PC-3 (cell line): Measurements from ENCODE around the gene MN1. TPM values are rescaled to one million over a fixed set of nuclear protein-coding genes. Genes with fewer than 3 reads are reported as not detected.

Experiments used
- ATAC-seq: fragments of 200-7000 bp; cut with Tn5 transposase; 2 replicates; pipeline ENCODE4 v1.9.1; 2020; ENCODE audit warnings: mild to moderate bottlenecking, moderate library complexity
- BruUV-seq: library from RNA; stranded (reverse); fragments of 400-500 nt; replicated peaks from 2 replicates; lab custom pipeline; 2021; lab: Mats Ljungman, UMichigan
- CTCF ChIA-PET: fragments of 300-600 bp; sonication (Branson Sonifier 250); formaldehyde crosslinking; loops from one replicate; lab custom pipeline; 2022; ENCODE audit warnings: antibody characterized with exemption; lab: Charles Lee
- POLR2A ChIA-PET: fragments of 300-600 bp; sonication (Branson Sonifier 250); formaldehyde crosslinking; loops from one replicate; lab custom pipeline; 2022; ENCODE audit warnings: antibody characterized with exemption; ENCODE audit not compliant: unreplicated experiment; lab: Charles Lee
- DNase-seq: peaks from one replicate; pipeline ENCODE4 v3.0.0-alpha.2; 2015
- H2AFZ ChIP-seq: fragments of 300-600 bp; sonication (generic); 2 replicates; pipeline ENCODE4 v1.6.0; 2016; ENCODE audit warnings: antibody characterized with exemption, low read length
- H3F3A ChIP-seq: fragments of 300-600 bp; sonication (generic); one replicate; pipeline ENCODE4 v1.6.0; 2017; ENCODE audit warnings: antibody characterized with exemption, low read length, control low read depth, mild to moderate bottlenecking; ENCODE audit not compliant: unreplicated experiment
- H3K27ac ChIP-seq: fragments of 300-600 bp; sonication (generic); 2 replicates; pipeline ENCODE4 v1.5.1; 2016; ENCODE audit warnings: mild to moderate bottlenecking, low read length
- H3K27me3 ChIP-seq: fragments of 300-600 bp; sonication (generic); 2 replicates; pipeline ENCODE4 v1.6.1; 2016; ENCODE audit warnings: low read length, mixed read lengths
- H3K36me3 ChIP-seq: fragments of 300-600 bp; sonication (generic); 2 replicates; pipeline ENCODE4 v1.6.1; 2016; ENCODE audit warnings: low read depth, mixed run types, low read length, mixed read lengths
- H3K4me1 ChIP-seq: fragments of 300-600 bp; sonication (generic); 2 replicates; pipeline ENCODE4 v1.5.1; 2016; ENCODE audit warnings: low read length; ENCODE audit not compliant: insufficient read depth
- H3K4me2 ChIP-seq: fragments of 300-600 bp; sonication (generic); 2 replicates; pipeline ENCODE4 v1.6.0; 2016; ENCODE audit warnings: low read length
- H3K4me3 ChIP-seq: fragments of 300-600 bp; sonication (generic); 2 replicates; pipeline ENCODE4 v1.5.1; 2016; ENCODE audit warnings: mild to moderate bottlenecking, low read length, mixed read lengths
- H3K79me2 ChIP-seq: fragments of 300-600 bp; sonication (generic); 2 replicates; pipeline ENCODE4 v1.6.1; 2017; ENCODE audit warnings: low read length, mixed read lengths
- H3K9ac ChIP-seq: fragments of 300-600 bp; sonication (generic); 2 replicates; pipeline ENCODE4 v1.6.0; 2016; ENCODE audit warnings: mild to moderate bottlenecking, low read length
- H3K9me2 ChIP-seq: fragments of 300-600 bp; sonication (generic); replicated peaks from 2 replicates; pipeline ENCODE4 v1.6.1; 2016; ENCODE audit warnings: mixed run types, low read length, mixed read lengths
- H3K9me3 ChIP-seq: fragments of 300-600 bp; sonication (generic); 2 replicates; pipeline ENCODE4 v1.6.1; 2016; ENCODE audit warnings: low read length, mixed read lengths
- H4K20me1 ChIP-seq: fragments of 300-600 bp; sonication (generic); 2 replicates; pipeline ENCODE4 v1.6.1; 2016; ENCODE audit warnings: low read length, mixed read lengths
- EZH2 ChIP-seq: fragments of 300-600 bp; sonication (generic); IDR thresholded peaks from one replicate; pipeline ENCODE4 v1.6.1; 2017; ENCODE audit warnings: antibody characterized with exemption, mild to moderate bottlenecking, low read length; ENCODE audit not compliant: unreplicated experiment
- EZH2phosphoT487 ChIP-seq: fragments of 300-600 bp; sonication (generic); IDR thresholded peaks from 2 replicates; pipeline ENCODE4 v1.6.1; 2018; ENCODE audit warnings: mild to moderate bottlenecking, antibody characterized with exemption, low read length, borderline replicate concordance
- intact Hi-C: fragments of 100-400 bp; cut with micrococcal nuclease; formaldehyde crosslinking; loops from 2 replicates; pipeline ENCODE4 v1.9.0; 2023
- total RNA-seq: library from RNA; depleted of rRNA; stranded (reverse); fragments of >200 nt; gene quantifications from 2 replicates; pipeline ENCODE4 v1.2.3, GENCODE V29; 2014
- TF ChIP-seq, protein P1 (sequence below): fragments of 300-600 bp; sonication (generic); conservative IDR thresholded peaks from 2 replicates; pipeline ENCODE4 v1.5.1; 2017; ENCODE audit warnings: antibody characterized with exemption, low read depth, mild to moderate bottlenecking, low read length

The MN1 gene
- total RNA-seq, 1 experiment from 2014 or later = 2.7 TPM

DNA sequence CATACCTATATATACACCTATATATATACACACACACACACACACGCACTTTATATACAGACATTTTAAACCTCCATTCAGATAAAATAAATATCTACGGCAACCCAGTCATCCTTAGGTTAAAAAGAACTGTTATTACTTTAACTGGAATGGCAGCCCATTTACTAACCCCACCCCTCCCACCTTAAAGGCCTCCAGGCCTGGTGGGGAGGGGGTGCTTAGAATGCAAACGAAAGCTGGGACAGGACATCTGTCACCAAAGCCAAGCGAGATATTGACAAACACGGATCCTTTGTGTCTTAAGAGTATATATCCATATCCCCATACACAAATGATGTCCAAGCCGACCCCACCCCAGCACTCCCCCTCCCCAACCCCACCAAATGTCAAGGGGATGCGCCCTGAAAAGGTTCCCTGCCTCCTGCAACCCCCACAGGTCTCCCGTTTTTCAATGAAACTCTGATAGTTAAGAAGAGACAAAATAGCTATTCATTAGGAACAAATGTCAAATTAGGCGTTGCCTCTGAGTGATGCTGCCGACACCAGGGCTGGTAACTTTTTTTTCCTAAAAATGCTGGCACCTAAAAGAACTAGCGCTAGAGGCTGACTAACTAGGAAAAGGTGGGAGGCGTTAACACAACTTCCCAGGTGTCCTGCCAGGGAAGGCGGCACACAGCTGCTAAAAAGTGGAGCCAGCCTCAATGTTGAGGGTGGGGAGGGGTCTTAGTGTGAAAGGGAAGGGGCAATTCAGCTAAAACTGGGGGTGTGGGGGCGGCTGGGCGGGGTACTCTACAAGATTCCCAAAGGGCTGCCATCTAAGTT, 5.6 kb downstream of the MN1 start:
- Histone ChIP-seq H2AFZ (no peak overlapping the region), H3K9ac (no peak overlapping the region), H3F3A (no peaks in the 10 kb centered on the region), H3K9me3 (no peaks in the 10 kb centered on the region), H4K20me1 (no peaks in the 10 kb centered on the region), H3K79me2 (no peaks in the 10 kb centered on the region), H3K4me3 (no peak overlapping the region), H3K36me3 (no peaks in the 10 kb centered on the region), H3K9me2 (no peaks in the 10 kb centered on the region), H3K27ac (no peak overlapping the region), H3K4me1 (peaks cover 13% of the 10 kb centered on the region; the same call in 1 of the 2 replicates), H3K4me2 (no peak overlapping the region), H3K27me3 (peaks cover 17% of the 10 kb centered on the region)
- TF ChIP-seq EZH2 (no peak), EZH2phosphoT487 (no peak)
- TF ChIP-seq, protein P1, sequence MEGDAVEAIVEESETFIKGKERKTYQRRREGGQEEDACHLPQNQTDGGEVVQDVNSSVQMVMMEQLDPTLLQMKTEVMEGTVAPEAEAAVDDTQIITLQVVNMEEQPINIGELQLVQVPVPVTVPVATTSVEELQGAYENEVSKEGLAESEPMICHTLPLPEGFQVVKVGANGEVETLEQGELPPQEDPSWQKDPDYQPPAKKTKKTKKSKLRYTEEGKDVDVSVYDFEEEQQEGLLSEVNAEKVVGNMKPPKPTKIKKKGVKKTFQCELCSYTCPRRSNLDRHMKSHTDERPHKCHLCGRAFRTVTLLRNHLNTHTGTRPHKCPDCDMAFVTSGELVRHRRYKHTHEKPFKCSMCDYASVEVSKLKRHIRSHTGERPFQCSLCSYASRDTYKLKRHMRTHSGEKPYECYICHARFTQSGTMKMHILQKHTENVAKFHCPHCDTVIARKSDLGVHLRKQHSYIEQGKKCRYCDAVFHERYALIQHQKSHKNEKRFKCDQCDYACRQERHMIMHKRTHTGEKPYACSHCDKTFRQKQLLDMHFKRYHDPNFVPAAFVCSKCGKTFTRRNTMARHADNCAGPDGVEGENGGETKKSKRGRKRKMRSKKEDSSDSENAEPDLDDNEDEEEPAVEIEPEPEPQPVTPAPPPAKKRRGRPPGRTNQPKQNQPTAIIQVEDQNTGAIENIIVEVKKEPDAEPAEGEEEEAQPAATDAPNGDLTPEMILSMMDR = no peak
- no TSS peak for BruUV-seq
- DNase-seq (no peak), ATAC-seq (no peak)
- POLR2A ChIA-PET = no interaction called here
- intact Hi-C loops = no loop called here
- CTCF ChIA-PET = no interaction called here

DNA sequence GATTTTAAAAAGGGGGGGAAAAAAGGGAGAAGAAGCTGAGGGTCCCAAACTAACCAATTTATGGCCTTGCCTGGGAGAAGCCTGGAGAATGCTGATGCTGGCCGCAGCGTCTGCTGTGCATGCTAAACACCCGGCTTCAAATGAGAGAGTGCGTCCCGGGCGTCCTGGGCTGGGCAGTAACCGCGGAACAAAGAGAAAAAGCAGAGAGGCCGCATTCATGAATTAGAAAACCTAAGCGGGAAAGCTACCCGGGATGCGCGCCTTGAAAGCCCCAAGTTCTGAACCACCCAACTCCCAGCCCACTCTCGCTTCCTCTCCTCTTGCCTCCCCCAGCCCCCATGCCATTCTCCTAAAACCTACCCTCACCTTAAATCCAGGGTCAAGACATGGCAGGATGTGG, 6.5 kb downstream of the MN1 start:
- Histone ChIP-seq H3F3A (no peaks in the 10 kb centered on the region), H3K4me1 (peaks cover 11% of the 10 kb centered on the region; the same call in 1 of the 2 replicates), H3K27me3 (peaks cover 11% of the 10 kb centered on the region), H2AFZ (no peak overlapping the region), H3K4me3 (no peak overlapping the region), H3K9ac (no peak overlapping the region), H3K27ac (no peak overlapping the region), H3K79me2 (no peaks in the 10 kb centered on the region), H3K9me3 (no peaks in the 10 kb centered on the region), H4K20me1 (no peaks in the 10 kb centered on the region), H3K36me3 (no peaks in the 10 kb centered on the region), H3K9me2 (no peaks in the 10 kb centered on the region), H3K4me2 (no peak overlapping the region)
- no peak for ATAC-seq
- POLR2A ChIA-PET = interaction anchor here (0.6 kb wide), 1 partner anchor 15 kb away, joined by 7 read pairs; no protein-coding TSS in a partner anchor
- TF ChIP-seq EZH2 = no peak
- TF ChIP-seq, protein P1 = no peak
- no peak for TF ChIP-seq EZH2phosphoT487
- BruUV-seq = no TSS peak
- CTCF ChIA-PET = no interaction called here
- intact Hi-C loops = no loop called here
- no peak for DNase-seq

DNA sequence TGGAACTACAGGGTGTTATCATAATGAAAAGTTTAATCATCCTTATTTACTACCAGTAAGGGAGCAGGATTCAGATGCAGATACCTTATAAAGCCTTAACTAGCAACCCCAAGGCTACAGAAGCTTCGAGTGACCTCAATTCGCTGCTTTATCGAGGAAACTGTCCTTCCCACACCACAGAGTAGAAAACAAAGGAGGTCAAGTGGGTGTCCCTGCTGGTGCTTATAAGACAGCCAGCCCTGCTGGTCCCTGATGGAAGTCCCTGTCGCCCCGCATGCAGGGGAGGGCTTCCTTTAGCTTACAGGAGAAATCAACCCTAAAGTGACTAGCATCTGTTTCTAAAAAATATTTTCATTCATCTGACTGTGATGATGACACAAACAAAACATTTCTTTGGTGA, 7.3 kb downstream of the MN1 start:
- CTCF ChIA-PET = no interaction called here
- peaks cover 3% of the 10 kb centered on the region for H3K27me3 ChIP-seq

More for the DNA sequence above, 7.3 kb downstream of the MN1 start:
- no peaks in the 10 kb centered on the region for H3K79me2 ChIP-seq
- H4K20me1 ChIP-seq = no peaks in the 10 kb centered on the region
- TF ChIP-seq EZH2phosphoT487 = no peak
- no peak for TF ChIP-seq EZH2
- TF ChIP-seq, protein P1 = no peak
- no peak overlapping the region for H3K27ac ChIP-seq
- H3F3A ChIP-seq = no peaks in the 10 kb centered on the region
- no peaks in the 10 kb centered on the region for H3K9me3 ChIP-seq
- H3K9ac ChIP-seq = no peak overlapping the region
- no peak for DNase-seq
- no peak overlapping the region for H3K4me2 ChIP-seq
- no peaks in the 10 kb centered on the region for H3K36me3 ChIP-seq
- no peaks in the 10 kb centered on the region for H3K9me2 ChIP-seq
- no peak for ATAC-seq
- H2AFZ ChIP-seq = no peak overlapping the region
- POLR2A ChIA-PET = interaction anchor here (0.5 to 0.6 kb wide), 2 partner anchors 14 to 177 kb away, joined by 4 to 7 read pairs; no protein-coding TSS in a partner anchor
- intact Hi-C loops = no loop called here
- H3K4me1 ChIP-seq = peaks cover 4% of the 10 kb centered on the region; the same call in 1 of the 2 replicates
- no peak overlapping the region for H3K4me3 ChIP-seq
- BruUV-seq = no TSS peak
